Parathyroid adenoma (tissue), 2 donors: ENCODE data around the gene PROM1.

Source experiments
- H2AFZ ChIP-seq: fragments of 300-600 bp; sonication (generic); one replicate; pipeline ENCODE4 v1.7.0; 2017; ENCODE audit warnings: antibody characterized with exemption, mild to moderate bottlenecking
- H3K27ac ChIP-seq: fragments of 300-600 bp; sonication (generic); one replicate; pipeline ENCODE4 v1.7.0; 2017
- H3K27me3 ChIP-seq: fragments of 300-600 bp; sonication (generic); one replicate; pipeline ENCODE4 v1.7.0; 2017; ENCODE audit warnings: low read length; ENCODE audit not compliant: control insufficient read depth, insufficient read depth
- H3K36me3 ChIP-seq: fragments of 300-600 bp; sonication (generic); one replicate; pipeline ENCODE4 v1.7.0; 2017; ENCODE audit warnings: low read length; ENCODE audit not compliant: control insufficient read depth, insufficient read depth
- H3K4me1 ChIP-seq: fragments of 300-600 bp; sonication (generic); one replicate; pipeline ENCODE4 v1.7.0; 2017; ENCODE audit warnings: control low read depth
- H3K4me2 ChIP-seq: fragments of 300-600 bp; sonication (generic); one replicate; pipeline ENCODE4 v1.7.0; 2017; ENCODE audit warnings: low read length
- H3K4me3 ChIP-seq: fragments of 300-600 bp; sonication (generic); one replicate; pipeline ENCODE4 v1.7.0; 2017; ENCODE audit warnings: low read depth, low read length
- H3K79me2 ChIP-seq: fragments of 300-600 bp; sonication (generic); one replicate; pipeline ENCODE4 v1.7.0; 2017; ENCODE audit warnings: control low read depth
- H3K9ac ChIP-seq: fragments of 300-600 bp; sonication (generic); one replicate; pipeline ENCODE4 v1.7.0; 2017; ENCODE audit warnings: mild to moderate bottlenecking
- H3K9me3 ChIP-seq: fragments of 300-600 bp; sonication (generic); one replicate; pipeline ENCODE4 v1.7.0; 2017; ENCODE audit warnings: low read length; ENCODE audit not compliant: control insufficient read depth
- CTCF ChIP-seq: fragments of 300-600 bp; sonication (generic); IDR thresholded peaks from one replicate; pipeline ENCODE4 v1.7.0; 2017; ENCODE audit warnings: antibody characterized with exemption, mild to moderate bottlenecking
- donor health status: primary hyperparathyroidism.

The PROM1 gene

GRCh38 chr4:16043642-16044498 is 40.0 kb downstream of the PROM1 start:
- no peaks in the 10 kb centered on the region for H3K79me2 ChIP-seq
- H3K27ac ChIP-seq = no peak overlapping the region
- no peak overlapping the region for H2AFZ ChIP-seq
- no peak overlapping the region for H3K9ac ChIP-seq
- H3K36me3 ChIP-seq = no peaks in the 10 kb centered on the region
- H3K4me3 ChIP-seq = no peak overlapping the region
- no peak overlapping the region for H3K4me2 ChIP-seq
- H3K4me1 ChIP-seq = no peaks in the 10 kb centered on the region
- no peak for TF ChIP-seq CTCF
- no peaks in the 10 kb centered on the region for H3K27me3 ChIP-seq
- no peaks in the 10 kb centered on the region for H3K9me3 ChIP-seq

GRCh38 chr4:16039139-16039538 is 44.7 kb downstream of the PROM1 start:
- Histone ChIP-seq H2AFZ (no peak overlapping the region), H3K27ac (no peak overlapping the region), H3K9me3 (no peaks in the 10 kb centered on the region), H3K9ac (no peak overlapping the region), H3K4me3 (no peak overlapping the region), H3K4me2 (no peak overlapping the region), H3K4me1 (no peaks in the 10 kb centered on the region), H3K79me2 (no peaks in the 10 kb centered on the region), H3K27me3 (no peaks in the 10 kb centered on the region), H3K36me3 (no peaks in the 10 kb centered on the region)
- no peak for TF ChIP-seq CTCF

GRCh38 chr4:16037901-16038300 is 45.9 kb downstream of the PROM1 start:
- Histone ChIP-seq H3K36me3 (no peaks in the 10 kb centered on the region), H2AFZ (no peak overlapping the region), H3K4me3 (no peak overlapping the region), H3K9me3 (no peaks in the 10 kb centered on the region), H3K79me2 (no peaks in the 10 kb centered on the region), H3K9ac (no peak overlapping the region), H3K27me3 (no peaks in the 10 kb centered on the region), H3K4me2 (no peak overlapping the region), H3K4me1 (no peaks in the 10 kb centered on the region), H3K27ac (no peak overlapping the region)
- no peak for TF ChIP-seq CTCF

GRCh38 chr4:16035843-16036242 is 48.0 kb downstream of the PROM1 start:
- no peak overlapping the region for H3K9ac ChIP-seq
- H2AFZ ChIP-seq = no peak overlapping the region
- no peaks in the 10 kb centered on the region for H3K9me3 ChIP-seq
- no peak overlapping the region for H3K4me3 ChIP-seq
- no peaks in the 10 kb centered on the region for H3K27me3 ChIP-seq
- TF ChIP-seq CTCF = no peak
- no peaks in the 10 kb centered on the region for H3K79me2 ChIP-seq
- H3K27ac ChIP-seq = no peak overlapping the region
- no peak overlapping the region for H3K4me2 ChIP-seq
- H3K36me3 ChIP-seq = no peaks in the 10 kb centered on the region
- no peaks in the 10 kb centered on the region for H3K4me1 ChIP-seq
